Endothelial cell (in vitro differentiated cells): ENCODE data around the gene MAB21L2. TPM values are rescaled to one million over a fixed set of nuclear protein-coding genes. Genes with fewer than 3 reads are reported as not detected.

ENCODE experiments used
- DNase-seq: peaks from one replicate; pipeline ENCODE4 v3.0.0; 2021; ENCODE audit warnings: low spot score
- H3K27ac Mint-ChIP-seq: one replicate; pipeline ENCODE4 v1.8.0; 2021; ENCODE audit warnings: mixed read lengths, inconsistent platforms; ENCODE audit not compliant: unreplicated experiment
- H3K27me3 Mint-ChIP-seq: one replicate; pipeline ENCODE4 v1.8.0; 2021; ENCODE audit warnings: mild to moderate bottlenecking, moderate library complexity, mixed read lengths, inconsistent platforms; ENCODE audit not compliant: unreplicated experiment
- H3K36me3 Mint-ChIP-seq: one replicate; pipeline ENCODE4 v1.8.0; 2021; ENCODE audit warnings: mild to moderate bottlenecking, low read depth, mixed read lengths, inconsistent platforms; ENCODE audit not compliant: unreplicated experiment
- H3K4me1 Mint-ChIP-seq: one replicate; pipeline ENCODE4 v1.8.0; 2021; ENCODE audit warnings: mild to moderate bottlenecking, mixed read lengths, inconsistent platforms; ENCODE audit not compliant: unreplicated experiment
- H3K4me3 Mint-ChIP-seq: one replicate; pipeline ENCODE4 v1.8.0; 2021; ENCODE audit warnings: mild to moderate bottlenecking, mixed read lengths, inconsistent platforms; ENCODE audit not compliant: unreplicated experiment
- H3K9me3 Mint-ChIP-seq: one replicate; pipeline ENCODE4 v1.8.0; 2021; ENCODE audit warnings: mixed read lengths, inconsistent platforms; ENCODE audit not compliant: unreplicated experiment
- total RNA-seq: library from RNA; stranded (reverse); fragmentation: NEBNext Ultra II Directional; extraction: Animal tissue kit (Norgen Biotek cat#: 25700); gene quantifications from one replicate; pipeline ENCODE4 v1.2.1, GENCODE V29; 2021; ENCODE audit not compliant: unreplicated experiment
- TF ChIP-seq, protein P1 (sequence below): fragments of 200-600 bp; sonication (generic); IDR thresholded peaks from one replicate; pipeline ENCODE4 v1.5.0; 2021; ENCODE audit warnings: antibody characterized with exemption; ENCODE audit not compliant: unreplicated experiment

The MAB21L2 gene
- total RNA-seq, 1 donor from 2014 or later, result not detected

DNA sequence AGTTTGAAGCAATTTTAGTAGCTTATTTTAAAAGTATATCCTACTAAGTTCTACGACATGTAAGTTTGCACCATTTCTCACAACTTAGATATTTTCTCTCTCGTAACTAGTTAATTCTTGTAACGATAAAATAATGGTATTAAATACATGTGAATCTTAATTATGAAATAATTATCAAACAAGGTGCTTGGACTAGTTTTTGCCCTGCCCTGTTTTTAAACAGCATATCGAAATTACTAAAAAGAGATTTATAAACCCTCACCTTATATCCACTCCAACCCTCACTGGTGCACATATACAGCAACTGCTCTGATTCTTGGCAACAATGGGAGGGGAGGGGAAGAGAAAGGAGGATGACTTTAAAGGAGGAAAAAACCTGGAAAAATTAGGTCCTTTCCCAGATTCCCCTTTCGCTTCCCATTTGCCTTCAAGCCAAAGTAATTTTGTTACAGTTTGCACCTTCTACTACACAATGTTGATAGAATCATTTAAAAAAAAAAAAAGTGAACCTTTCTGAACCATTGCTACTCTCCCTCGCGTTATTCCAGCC, 820 bp upstream of the MAB21L2 start:
- Mint-ChIP-seq H3K36me3 (peaks cover 4% of the 10 kb centered on the region), H3K27ac (no peak overlapping the region), H3K4me3 (peak overlapping the region; percentile 90), H3K27me3 (peaks cover 33% of the 10 kb centered on the region), H3K9me3 (no peaks in the 10 kb centered on the region), H3K4me1 (peaks cover 32% of the 10 kb centered on the region)
- DNase-seq, result no peak
- TF ChIP-seq, protein P1, sequence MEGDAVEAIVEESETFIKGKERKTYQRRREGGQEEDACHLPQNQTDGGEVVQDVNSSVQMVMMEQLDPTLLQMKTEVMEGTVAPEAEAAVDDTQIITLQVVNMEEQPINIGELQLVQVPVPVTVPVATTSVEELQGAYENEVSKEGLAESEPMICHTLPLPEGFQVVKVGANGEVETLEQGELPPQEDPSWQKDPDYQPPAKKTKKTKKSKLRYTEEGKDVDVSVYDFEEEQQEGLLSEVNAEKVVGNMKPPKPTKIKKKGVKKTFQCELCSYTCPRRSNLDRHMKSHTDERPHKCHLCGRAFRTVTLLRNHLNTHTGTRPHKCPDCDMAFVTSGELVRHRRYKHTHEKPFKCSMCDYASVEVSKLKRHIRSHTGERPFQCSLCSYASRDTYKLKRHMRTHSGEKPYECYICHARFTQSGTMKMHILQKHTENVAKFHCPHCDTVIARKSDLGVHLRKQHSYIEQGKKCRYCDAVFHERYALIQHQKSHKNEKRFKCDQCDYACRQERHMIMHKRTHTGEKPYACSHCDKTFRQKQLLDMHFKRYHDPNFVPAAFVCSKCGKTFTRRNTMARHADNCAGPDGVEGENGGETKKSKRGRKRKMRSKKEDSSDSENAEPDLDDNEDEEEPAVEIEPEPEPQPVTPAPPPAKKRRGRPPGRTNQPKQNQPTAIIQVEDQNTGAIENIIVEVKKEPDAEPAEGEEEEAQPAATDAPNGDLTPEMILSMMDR, result no peak

DNA sequence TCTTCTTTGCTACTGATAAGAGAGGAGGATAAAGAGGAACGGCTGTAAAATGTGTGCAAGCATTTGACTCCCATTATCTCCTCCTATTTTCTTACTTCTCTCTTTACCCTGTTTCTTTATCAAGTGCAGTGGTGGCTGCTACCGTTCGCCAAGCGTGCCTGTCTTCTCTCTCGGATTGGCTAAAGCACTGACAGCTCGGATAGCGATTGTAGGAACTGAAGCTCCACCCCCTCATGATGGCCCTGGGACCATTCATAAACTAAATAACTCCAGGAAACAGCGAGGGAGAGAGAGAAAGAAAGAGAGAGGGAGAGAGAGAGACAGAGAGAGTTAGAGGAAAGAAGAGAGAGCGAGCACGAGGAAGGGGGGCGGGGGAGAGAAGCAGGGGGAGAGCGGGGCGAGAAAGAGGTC, 305 bp upstream of the MAB21L2 start:
- peaks cover 32% of the 10 kb centered on the region for H3K4me1 Mint-ChIP-seq
- peak overlapping the region; percentile 90 for H3K4me3 Mint-ChIP-seq
- peaks cover 4% of the 10 kb centered on the region for H3K36me3 Mint-ChIP-seq
- peak; percentile 43 for DNase-seq
- H3K27ac Mint-ChIP-seq, result no peak overlapping the region
- TF ChIP-seq, protein P1, result no peak
- H3K27me3 Mint-ChIP-seq, result peaks cover 33% of the 10 kb centered on the region
- no peaks in the 10 kb centered on the region for H3K9me3 Mint-ChIP-seq

DNA sequence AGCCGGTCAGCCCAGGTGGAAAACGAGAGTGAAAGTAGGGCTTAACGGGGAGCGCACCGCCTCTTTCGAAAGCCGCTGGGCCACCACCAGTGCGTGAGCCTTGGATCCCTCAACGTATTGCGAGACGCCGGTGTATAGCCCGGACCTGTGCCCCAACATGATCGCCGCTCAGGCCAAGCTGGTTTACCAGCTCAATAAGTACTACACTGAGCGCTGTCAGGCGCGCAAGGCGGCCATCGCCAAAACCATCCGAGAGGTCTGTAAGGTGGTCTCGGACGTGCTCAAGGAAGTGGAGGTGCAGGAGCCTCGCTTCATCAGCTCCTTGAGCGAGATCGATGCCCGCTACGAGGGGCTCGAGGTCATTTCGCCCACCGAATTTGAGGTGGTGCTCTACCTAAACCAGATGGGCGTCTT, 929 bp downstream of the MAB21L2 start:
- Mint-ChIP-seq H3K4me3 (peak overlapping the region; percentile 90), H3K36me3 (peaks cover 4% of the 10 kb centered on the region), H3K9me3 (no peaks in the 10 kb centered on the region), H3K4me1 (peaks cover 32% of the 10 kb centered on the region), H3K27ac (no peak overlapping the region), H3K27me3 (peaks cover 33% of the 10 kb centered on the region)
- DNase-seq, result peak; percentile 37
- TF ChIP-seq, protein P1, result no peak

DNA sequence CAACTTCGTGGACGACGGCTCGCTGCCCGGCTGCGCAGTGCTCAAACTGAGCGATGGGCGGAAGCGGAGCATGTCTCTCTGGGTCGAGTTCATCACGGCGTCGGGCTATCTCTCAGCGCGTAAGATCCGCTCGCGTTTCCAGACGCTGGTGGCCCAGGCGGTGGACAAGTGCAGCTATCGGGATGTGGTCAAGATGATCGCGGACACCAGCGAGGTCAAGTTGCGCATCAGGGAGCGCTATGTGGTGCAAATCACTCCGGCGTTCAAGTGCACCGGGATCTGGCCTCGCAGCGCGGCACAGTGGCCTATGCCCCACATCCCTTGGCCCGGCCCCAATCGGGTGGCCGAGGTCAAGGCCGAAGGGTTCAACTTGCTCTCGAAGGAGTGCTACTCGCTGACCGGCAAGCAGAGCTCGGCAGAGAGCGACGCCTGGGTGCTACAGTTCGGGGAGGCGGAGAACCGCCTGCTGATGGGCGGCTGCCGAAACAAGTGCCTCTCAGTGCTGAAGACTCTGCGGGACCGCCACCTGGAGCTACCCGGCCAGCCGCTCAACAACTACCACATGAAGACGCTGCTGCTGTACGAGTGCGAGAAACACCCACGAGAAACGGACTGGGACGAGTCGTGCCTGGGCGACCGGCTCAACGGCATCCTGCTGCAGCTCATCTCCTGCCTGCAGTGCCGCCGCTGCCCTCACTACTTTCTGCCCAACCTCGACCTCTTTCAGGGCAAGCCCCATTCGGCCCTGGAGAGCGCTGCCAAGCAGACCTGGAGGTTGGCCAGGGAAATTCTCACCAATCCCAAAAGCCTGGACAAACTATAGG, 1.5 kb downstream of the MAB21L2 start:
- Mint-ChIP-seq H3K36me3 (peaks cover 4% of the 10 kb centered on the region), H3K27me3 (peaks cover 32% of the 10 kb centered on the region), H3K9me3 (no peaks in the 10 kb centered on the region), H3K4me1 (peaks cover 32% of the 10 kb centered on the region), H3K4me3 (peak overlapping the region; percentile 86), H3K27ac (no peak overlapping the region)
- peak; percentile 53 for DNase-seq
- TF ChIP-seq, protein P1, result no peak
